K562 (cell line): ENCODE data around the gene CENPX. TPM values are rescaled to one million over a fixed set of nuclear protein-coding genes. Genes with fewer than 3 reads are reported as not detected.

ENCODE experiments used
- CCAR2 ChIP-seq: fragments of 200-400 bp; formaldehyde crosslinking; IDR thresholded peaks from 2 replicates; pipeline ENCODE4 v1.6.1; 2017; ENCODE audit warnings: mild to moderate bottlenecking, low read depth, low read length
- CHD2 ChIP-seq: IDR thresholded peaks from 2 replicates; pipeline ENCODE4 v1.6.1; 2011; ENCODE audit warnings: low read depth, low read length
- CTBP1 ChIP-seq: fragments of 450-650 bp; IDR thresholded peaks from 2 replicates; pipeline ENCODE4 v1.6.1; 2016; ENCODE audit warnings: borderline replicate concordance
- ERF ChIP-seq: fragments of 450-650 bp; formaldehyde crosslinking; IDR thresholded peaks from 2 replicates; pipeline ENCODE4 v1.4.0; 2020; ENCODE audit warnings: mild to moderate bottlenecking, mixed read lengths
- HDAC1 ChIP-seq, 2 experiments: fragments of 450-650 bp; IDR thresholded peaks; 2 replicates each; pipeline ENCODE4 v1.6.1; 2016 to 2017; ENCODE audit warnings: inconsistent platforms in 1 of 2, mild to moderate bottlenecking in 1 of 2, moderate library complexity in 1 of 2
- MBD2 ChIP-seq: sonication (generic); IDR thresholded peaks from 2 replicates; pipeline ENCODE4 v1.6.1; 2016; ENCODE audit warnings: low read depth, borderline replicate concordance
- POLR3G ChIP-seq: IDR thresholded peaks from 2 replicates; pipeline ENCODE4 v1.6.1; 2011; ENCODE audit not compliant: insufficient read length, insufficient replicate concordance; ENCODE audit errors: extremely low read depth
- SMAD3 ChIP-seq: fragments of 450-650 bp; formaldehyde crosslinking; conservative IDR thresholded peaks from 2 replicates; pipeline ENCODE4 v1.4.0; 2020; ENCODE audit warnings: mild to moderate bottlenecking
- TSC22D4 ChIP-seq: fragments of 450-650 bp; IDR thresholded peaks from 2 replicates; pipeline ENCODE4 v1.6.1; 2016; ENCODE audit warnings: missing genetic modification characterization, missing biosample characterization, control low read depth
- U2AF2 ChIP-seq: fragments of 200-400 bp; formaldehyde crosslinking; optimal IDR thresholded peaks from 2 replicates; pipeline ENCODE3; 2017; ENCODE audit warnings: low read depth, mild to moderate bottlenecking, low read length
- XRCC4 ChIP-seq: IDR thresholded peaks from one replicate; pipeline ENCODE4 v1.6.1; 2011; ENCODE audit not compliant: insufficient read depth, insufficient read length; ENCODE audit errors: extremely low read depth
- ZNF57 ChIP-seq: fragments of 450-650 bp; formaldehyde crosslinking; IDR thresholded peaks from 2 replicates; pipeline ENCODE4 v1.4.0; 2020; ENCODE audit warnings: mild to moderate bottlenecking, moderate library complexity
- polyA plus RNA-seq, 8 experiments: library from polyadenylated mRNA; depleted of rRNA in 4 of 8; stranded (reverse) in 5 of 8; unstranded in 3 of 8; fragments of >200 nt; fragmentation: Nextera tagmentation in 2 of 8; fragmentation: Illumina TruSeq in 1 of 8; extraction: Ambion mirVana in 2 of 8; extraction: Trizol in 1 of 8; gene quantifications; 2 replicates each; pipeline versions ENCODE4 v1.2.1 to v1.2.3, GENCODE V29; 2011 to 2014; ENCODE audit warnings: inconsistent platforms in 1 of 8, missing spikeins in 1 of 8
- total RNA-seq, 7 experiments: library from RNA; depleted of rRNA in 6 of 7; stranded (reverse); fragments of >200 nt in 6 of 7; fragmentation: Illumina TruSeq in 2 of 7; extraction: Trizol in 2 of 7; gene quantifications; 2 replicates each; pipeline versions ENCODE4 v1.2.1 to v1.2.3, GENCODE V29; 2011 to 2021; ENCODE audit warnings: low replicate concordance in 1 of 7
- TF ChIP-seq, protein P1 (sequence below), 2 experiments: fragments of 450-650 bp in 1 of 2; sonication (generic) in 1 of 2; formaldehyde crosslinking in 1 of 2; IDR thresholded peaks in 1 of 2; conservative IDR thresholded peaks in 1 of 2; 2 replicates each; pipeline versions ENCODE4 v1.6.1 to v1.8.1; 2016 to 2023; ENCODE audit warnings: mild to moderate bottlenecking in 2 of 2, moderate library complexity in 2 of 2, inconsistent platforms in 1 of 2, missing genetic modification reagents in 1 of 2
- TF ChIP-seq, protein P2 (sequence below), 2 experiments: fragments of 450-650 bp; formaldehyde crosslinking in 1 of 2; IDR thresholded peaks; 2 replicates each; pipeline versions ENCODE4 v1.4.0 to v1.6.1; 2014 to 2020; ENCODE audit warnings: mild to moderate bottlenecking in 2 of 2, borderline replicate concordance in 1 of 2, low read depth in 1 of 2
- TF ChIP-seq, protein P3 (sequence below): fragments of 200-400 bp; formaldehyde crosslinking; IDR thresholded peaks from 2 replicates; pipeline ENCODE4 v1.6.1; 2017; ENCODE audit warnings: mild to moderate bottlenecking, low read depth, low read length, moderate library complexity

CENPX gene
- total and polyA plus RNA-seq, 9 of the 15 experiments (the other 6 are each of a cell fraction or from before 2014, with no cell fraction given): 32.7 to 352 (median 127) TPM

- TF ChIP-seq, protein P1, sequence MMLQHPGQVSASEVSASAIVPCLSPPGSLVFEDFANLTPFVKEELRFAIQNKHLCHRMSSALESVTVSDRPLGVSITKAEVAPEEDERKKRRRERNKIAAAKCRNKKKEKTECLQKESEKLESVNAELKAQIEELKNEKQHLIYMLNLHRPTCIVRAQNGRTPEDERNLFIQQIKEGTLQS (IDR thresholded peaks at IDR 0.05): no peak
- TF ChIP-seq, protein P1 (CRISPR knock-in tag; conservative IDR thresholded peaks at IDR 0.05): no peak
- TF ChIP-seq U2AF2 (no peak), XRCC4 (no peak), TSC22D4 (no peak), MBD2 (no peak), CCAR2 (no peak), ZNF57 (CRISPR knock-in tag) (no peak), POLR3G (no peak), ERF (CRISPR knock-in tag) (no peak), HDAC1 (IDR thresholded peaks at IDR 0.05) (peak in 1 of 2 experiments; percentile 97; a peak in 2 of 4 replicates), SMAD3 (CRISPR knock-in tag) (no peak), CTBP1 (no peak), CHD2 (no peak)
- TF ChIP-seq, protein P2, sequence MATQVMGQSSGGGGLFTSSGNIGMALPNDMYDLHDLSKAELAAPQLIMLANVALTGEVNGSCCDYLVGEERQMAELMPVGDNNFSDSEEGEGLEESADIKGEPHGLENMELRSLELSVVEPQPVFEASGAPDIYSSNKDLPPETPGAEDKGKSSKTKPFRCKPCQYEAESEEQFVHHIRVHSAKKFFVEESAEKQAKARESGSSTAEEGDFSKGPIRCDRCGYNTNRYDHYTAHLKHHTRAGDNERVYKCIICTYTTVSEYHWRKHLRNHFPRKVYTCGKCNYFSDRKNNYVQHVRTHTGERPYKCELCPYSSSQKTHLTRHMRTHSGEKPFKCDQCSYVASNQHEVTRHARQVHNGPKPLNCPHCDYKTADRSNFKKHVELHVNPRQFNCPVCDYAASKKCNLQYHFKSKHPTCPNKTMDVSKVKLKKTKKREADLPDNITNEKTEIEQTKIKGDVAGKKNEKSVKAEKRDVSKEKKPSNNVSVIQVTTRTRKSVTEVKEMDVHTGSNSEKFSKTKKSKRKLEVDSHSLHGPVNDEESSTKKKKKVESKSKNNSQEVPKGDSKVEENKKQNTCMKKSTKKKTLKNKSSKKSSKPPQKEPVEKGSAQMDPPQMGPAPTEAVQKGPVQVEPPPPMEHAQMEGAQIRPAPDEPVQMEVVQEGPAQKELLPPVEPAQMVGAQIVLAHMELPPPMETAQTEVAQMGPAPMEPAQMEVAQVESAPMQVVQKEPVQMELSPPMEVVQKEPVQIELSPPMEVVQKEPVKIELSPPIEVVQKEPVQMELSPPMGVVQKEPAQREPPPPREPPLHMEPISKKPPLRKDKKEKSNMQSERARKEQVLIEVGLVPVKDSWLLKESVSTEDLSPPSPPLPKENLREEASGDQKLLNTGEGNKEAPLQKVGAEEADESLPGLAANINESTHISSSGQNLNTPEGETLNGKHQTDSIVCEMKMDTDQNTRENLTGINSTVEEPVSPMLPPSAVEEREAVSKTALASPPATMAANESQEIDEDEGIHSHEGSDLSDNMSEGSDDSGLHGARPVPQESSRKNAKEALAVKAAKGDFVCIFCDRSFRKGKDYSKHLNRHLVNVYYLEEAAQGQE (IDR thresholded peaks at IDR 0.05; ENCODE audit: borderline replicate concordance): no peak
- TF ChIP-seq, protein P2 (CRISPR knock-in tag; IDR thresholded peaks at IDR 0.05; ENCODE audit: low read depth): no peak
- TF ChIP-seq, protein P3, sequence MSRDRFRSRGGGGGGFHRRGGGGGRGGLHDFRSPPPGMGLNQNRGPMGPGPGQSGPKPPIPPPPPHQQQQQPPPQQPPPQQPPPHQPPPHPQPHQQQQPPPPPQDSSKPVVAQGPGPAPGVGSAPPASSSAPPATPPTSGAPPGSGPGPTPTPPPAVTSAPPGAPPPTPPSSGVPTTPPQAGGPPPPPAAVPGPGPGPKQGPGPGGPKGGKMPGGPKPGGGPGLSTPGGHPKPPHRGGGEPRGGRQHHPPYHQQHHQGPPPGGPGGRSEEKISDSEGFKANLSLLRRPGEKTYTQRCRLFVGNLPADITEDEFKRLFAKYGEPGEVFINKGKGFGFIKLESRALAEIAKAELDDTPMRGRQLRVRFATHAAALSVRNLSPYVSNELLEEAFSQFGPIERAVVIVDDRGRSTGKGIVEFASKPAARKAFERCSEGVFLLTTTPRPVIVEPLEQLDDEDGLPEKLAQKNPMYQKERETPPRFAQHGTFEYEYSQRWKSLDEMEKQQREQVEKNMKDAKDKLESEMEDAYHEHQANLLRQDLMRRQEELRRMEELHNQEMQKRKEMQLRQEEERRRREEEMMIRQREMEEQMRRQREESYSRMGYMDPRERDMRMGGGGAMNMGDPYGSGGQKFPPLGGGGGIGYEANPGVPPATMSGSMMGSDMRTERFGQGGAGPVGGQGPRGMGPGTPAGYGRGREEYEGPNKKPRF: no peak
Measured at GRCh38 chr17:82022310-82022980, at the start of gene CENPX (continued).
